Measurements from ENCODE around the gene EFNA4.

Gene EFNA4

GRCh38 chr1:155037851-155038441 lies 25.6 kb upstream of the EFNA4 start:
- H3K4me3 ChIP-seq (ENCODE audit: low read depth, low read length): no peak overlapping the region
- no peak for DNase-seq (ENCODE audit: low read depth, low spot score)
- CTCF ChIA-PET: interaction anchor here (1.7 to 20.6 kb wide), 6 partner anchors 7 to 47 kb away, joined by 5 to 433 read pairs (median 67); partner anchors contain the start of genes ADAM15 and EFNA4
- TF ChIP-seq CTCF (IDR thresholded peaks at IDR 0.05; ENCODE audit: insufficient read depth, low read length, missing control alignments): no peak
- POLR2A ChIA-PET: no interaction called here

GRCh38 chr1:155038602-155039307 lies 24.8 kb upstream of the EFNA4 start:
- no peak overlapping the region for H3K4me3 ChIP-seq (ENCODE audit: low read depth, low read length)
- no peak for TF ChIP-seq CTCF (IDR thresholded peaks at IDR 0.05; ENCODE audit: insufficient read depth, low read length, missing control alignments)
- no peak for DNase-seq (ENCODE audit: low read depth, low spot score)
- ChIA-PET CTCF (interaction anchor here (1.7 to 20.6 kb wide), 6 partner anchors 6 to 46 kb away, joined by 5 to 433 read pairs (median 67); partner anchors contain the start of genes ADAM15 and EFNA4), POLR2A (no interaction called here)

- no peak for DNase-seq (ENCODE audit: low read depth, low spot score)
- ChIA-PET CTCF (interaction anchor here (1.7 to 20.6 kb wide), 5 partner anchors 11 to 46 kb away, joined by 5 to 433 read pairs (median 49); partner anchors contain the start of genes ADAM15 and EFNA4), POLR2A (no interaction called here)
- TF ChIP-seq CTCF (IDR thresholded peaks at IDR 0.05; ENCODE audit: insufficient read depth, low read length, missing control alignments): no peak
- no peak overlapping the region for H3K4me3 ChIP-seq (ENCODE audit: low read depth, low read length)
Measured at GRCh38 chr1:155039308-155039669, 24.3 kb upstream of the EFNA4 start.

- no peak overlapping the region for H3K4me3 ChIP-seq (ENCODE audit: low read depth, low read length)
- ChIA-PET CTCF (interaction anchor here (1.0 to 20.6 kb wide), 7 partner anchors 7 to 70 kb away, joined by 3 to 433 read pairs (median 49); partner anchors contain the start of genes ADAM15, DCST1, DCST2 and EFNA4), POLR2A (interaction anchor here (0.7 to 1.8 kb wide), 2 partner anchors 45 to 267 kb away, joined by 3 to 6 read pairs; no protein-coding TSS in a partner anchor)
- DNase-seq (ENCODE audit: low read depth, low spot score): no peak
- no peak for TF ChIP-seq CTCF (IDR thresholded peaks at IDR 0.05; ENCODE audit: insufficient read depth, low read length, missing control alignments)
Measured at GRCh38 chr1:155040358-155041093, 23.0 kb upstream of the EFNA4 start.

- no peak for DNase-seq (ENCODE audit: low read depth, low spot score)
- TF ChIP-seq CTCF (IDR thresholded peaks at IDR 0.05; ENCODE audit: insufficient read depth, low read length, missing control alignments): no peak
- ChIA-PET POLR2A (no interaction called here), CTCF (interaction anchor here (0.9 to 20.6 kb wide), 6 partner anchors 9 to 88 kb away, joined by 3 to 433 read pairs (median 76); partner anchors contain the start of genes DCST1, DCST2 and EFNA4)
- H3K4me3 ChIP-seq (ENCODE audit: low read depth, low read length): no peak overlapping the region
Measured at GRCh38 chr1:155042789-155043188, 20.8 kb upstream of the EFNA4 start.

All from AG04449 (cell line).